ENCODE data around the gene RNF130.

DNA sequence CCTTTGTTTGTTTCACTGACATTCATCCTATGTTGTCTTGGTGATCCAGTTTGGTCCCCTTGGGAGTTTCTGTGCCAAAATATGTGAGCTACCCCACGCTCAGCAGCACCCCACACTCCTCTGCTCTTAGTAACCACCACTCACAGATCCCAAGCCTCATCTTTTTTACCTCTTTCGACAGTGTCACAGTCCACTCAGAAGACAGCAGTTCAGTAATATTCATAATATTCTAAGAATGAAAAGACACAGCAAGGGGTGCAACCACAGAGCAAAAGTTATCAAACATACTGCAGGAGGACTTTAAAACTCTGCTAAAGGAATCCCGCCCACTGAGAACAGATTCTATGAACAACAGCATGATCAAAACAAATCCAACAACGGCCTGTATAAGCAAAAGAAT lies 28.2 kb downstream of the RNF130 start:
- TF ChIP-seq POLR2A (IDR thresholded peaks at IDR 0.05; ENCODE audit: low read depth, low read length) = no peak
- no peak for TF ChIP-seq POLR2AphosphoS5 (IDR thresholded peaks at IDR 0.05; ENCODE audit: low read depth, low read length)
- no peak for TF ChIP-seq TAF1 (IDR thresholded peaks at IDR 0.05; ENCODE audit: borderline replicate concordance, low read depth, low read length)
